K562 (cell line): ENCODE measurements around the gene RPS19. TPM values are rescaled to one million over a fixed set of nuclear protein-coding genes. Genes with fewer than 3 reads are reported as not detected.

Source experiments
- ATF7 ChIP-seq: fragments of 450-650 bp; IDR thresholded peaks from 2 replicates; pipeline ENCODE4 v1.7.1; 2014; ENCODE audit warnings: mild to moderate bottlenecking, moderate library complexity
- BACH1 ChIP-seq: fragments of 200-800 bp; sonication (Bioruptor generic); IDR thresholded peaks from 2 replicates; pipeline ENCODE4 v1.6.1; 2016; ENCODE audit warnings: missing genetic modification characterization, missing compliant biosample characterization
- HNRNPK ChIP-seq: fragments of 200-400 bp; formaldehyde crosslinking; IDR thresholded peaks from one replicate; pipeline ENCODE4 v1.6.1; 2018; ENCODE audit warnings: mild to moderate bottlenecking, low read depth, low read length; ENCODE audit not compliant: poor library complexity, severe bottlenecking
- MYBL2 ChIP-seq, 2 experiments: fragments of 450-650 bp in 1 of 2; sonication (generic) in 1 of 2; formaldehyde crosslinking in 1 of 2; IDR thresholded peaks; 2 replicates each; pipeline versions ENCODE4 v1.6.1 to v1.8.1; 2017 to 2022; ENCODE audit warnings: borderline replicate concordance in 1 of 2, inconsistent platforms in 1 of 2, low read depth in 1 of 2, mild to moderate bottlenecking in 1 of 2, missing genetic modification reagents in 1 of 2, moderate library complexity in 1 of 2
- PHF8 ChIP-seq: fragments of 200-600 bp; sonication (generic); IDR thresholded peaks from 2 replicates; pipeline ENCODE4 v1.6.1; 2012; ENCODE audit warnings: mixed run types, mild to moderate bottlenecking, inconsistent platforms, low read length, moderate library complexity, borderline replicate concordance
- SMAD2 ChIP-seq: fragments of 150-350 bp; IDR thresholded peaks from 2 replicates; pipeline ENCODE4 v1.6.1; 2014; ENCODE audit warnings: low read depth, mild to moderate bottlenecking, low read length
- TAF1 ChIP-seq: IDR thresholded peaks from 2 replicates; pipeline ENCODE4 v1.6.1; 2011; ENCODE audit warnings: mild to moderate bottlenecking, low read length, moderate library complexity; ENCODE audit not compliant: insufficient read depth, control insufficient read depth, severe bottlenecking; ENCODE audit errors: extremely low read depth
- ZBTB49 ChIP-seq: sonication (generic); formaldehyde crosslinking; IDR thresholded peaks from 2 replicates; pipeline ENCODE4 v1.8.0; 2022; ENCODE audit warnings: missing genetic modification reagents, mild to moderate bottlenecking, borderline replicate concordance
- ZKSCAN1 ChIP-seq: fragments of 150-350 bp; IDR thresholded peaks from 2 replicates; pipeline ENCODE4 v1.6.1; 2016; ENCODE audit warnings: low read depth, low read length
- ZNF280B ChIP-seq: fragments of 250-450 bp; sonication (Bioruptor Pico); IDR thresholded peaks from 2 replicates; pipeline ENCODE4 v1.5.1; 2021; ENCODE audit warnings: mild to moderate bottlenecking
- ZNF408 ChIP-seq: fragments of 250-450 bp; sonication (Bioruptor Pico); IDR thresholded peaks from 2 replicates; pipeline ENCODE4 v1.4.0; 2020; ENCODE audit warnings: low read depth, mild to moderate bottlenecking, moderate library complexity
- ZNF518B ChIP-seq: fragments of 250-450 bp; sonication (Bioruptor Pico); IDR thresholded peaks from 2 replicates; pipeline ENCODE4 v1.5.0; 2021; ENCODE audit warnings: mild to moderate bottlenecking, moderate library complexity
- ZNF586 ChIP-seq: fragments of 450-650 bp; formaldehyde crosslinking; conservative IDR thresholded peaks from 2 replicates; pipeline ENCODE4 v1.4.0; 2020; ENCODE audit warnings: mild to moderate bottlenecking, moderate library complexity
- polyA plus RNA-seq, 8 experiments: library from polyadenylated mRNA; depleted of rRNA in 4 of 8; stranded (reverse) in 5 of 8; unstranded in 3 of 8; fragments of >200 nt; fragmentation: Nextera tagmentation in 2 of 8; fragmentation: Illumina TruSeq in 1 of 8; extraction: Ambion mirVana in 2 of 8; extraction: Trizol in 1 of 8; gene quantifications; 2 replicates each; pipeline versions ENCODE4 v1.2.1 to v1.2.3, GENCODE V29; 2011 to 2014; ENCODE audit warnings: inconsistent platforms in 1 of 8, missing spikeins in 1 of 8
- total RNA-seq, 7 experiments: library from RNA; depleted of rRNA in 6 of 7; stranded (reverse); fragments of >200 nt in 6 of 7; fragmentation: Illumina TruSeq in 2 of 7; extraction: Trizol in 2 of 7; gene quantifications; 2 replicates each; pipeline versions ENCODE4 v1.2.1 to v1.2.3, GENCODE V29; 2011 to 2021; ENCODE audit warnings: low replicate concordance in 1 of 7

RPS19 gene
- total and polyA plus RNA-seq, 9 of the 15 experiments (the other 6 are each of a cell fraction or from before 2014, with no cell fraction given): 1,964 to 3,408 (median 2,747) TPM

- TF ChIP-seq ZBTB49 (CRISPR knock-in tag): no peak
- no peak for TF ChIP-seq SMAD2
- peak; percentile 93 for TF ChIP-seq ATF7
- TF ChIP-seq ZNF586: peak; percentile 83
- no peak for TF ChIP-seq ZKSCAN1
- peak; percentile 94 for TF ChIP-seq PHF8
- no peak for TF ChIP-seq ZNF518B
- no peak for TF ChIP-seq ZNF280B (CRISPR knock-in tag)
- no peak for TF ChIP-seq BACH1 (tag)
- TF ChIP-seq ZNF408 (CRISPR knock-in tag): no peak
- TF ChIP-seq MYBL2 (IDR thresholded peaks at IDR 0.05; ENCODE audit: low read depth): no peak
- no peak for TF ChIP-seq MYBL2 (CRISPR knock-in tag; IDR thresholded peaks at IDR 0.05; ENCODE audit: borderline replicate concordance)
- TF ChIP-seq HNRNPK: no peak
- TF ChIP-seq TAF1: peak; percentile 97
Observed at GRCh38 chr19:41859618-41860418, at the start of gene RPS19 (continued).
